ENCODE results near the gene MLC1.

Gene MLC1

GRCh38 chr22:50070366-50070765 is 14.9 kb downstream of the MLC1 start:
- no peaks in the 10 kb centered on the region for H3K9me3 ChIP-seq (ENCODE audit: control insufficient read depth, insufficient read depth, low read depth, low read length)
- H3K36me3 ChIP-seq (ENCODE audit: control insufficient read depth in 2 of 2, insufficient read depth in 1 of 2, low read length in 2 of 2) = no peaks in the 10 kb centered on the region
- ChIA-PET CTCF (no interaction called here), POLR2A (no interaction called here)
- H3K4me1 ChIP-seq (ENCODE audit: control insufficient read depth, insufficient read depth, low read length) = no peaks in the 10 kb centered on the region
- TF ChIP-seq ZNF560 (tag by site-specific recombination; IDR thresholded peaks at IDR 0.05; ENCODE audit: borderline replicate concordance) (no peak), ZNF785 (tag by site-specific recombination; IDR thresholded peaks at IDR 0.05) (no peak), ZSCAN4 (tag by site-specific recombination; IDR thresholded peaks at IDR 0.05) (no peak), BCL6B (tag by site-specific recombination; IDR thresholded peaks at IDR 0.05) (no peak), ZFP37 (tag by site-specific recombination; IDR thresholded peaks at IDR 0.05) (no peak), YY2 (tag by site-specific recombination; IDR thresholded peaks at IDR 0.05) (no peak), HOXD13 (CRISPR knock-in tag; IDR thresholded peaks at IDR 0.05; ENCODE audit: borderline replicate concordance) (no peak), PRDM6 (tag by site-specific recombination; IDR thresholded peaks at IDR 0.05) (no peak), ZBTB1 (tag by site-specific recombination; IDR thresholded peaks at IDR 0.05) (no peak), ZNF433 (tag by site-specific recombination; IDR thresholded peaks at IDR 0.05; ENCODE audit: low read depth) (no peak), ZNF510 (tag by site-specific recombination; IDR thresholded peaks at IDR 0.05; ENCODE audit: insufficient replicate concordance) (no peak), ZNF112 (tag by site-specific recombination; IDR thresholded peaks at IDR 0.05) (no peak), ZNF362 (tag by site-specific recombination; IDR thresholded peaks at IDR 0.05) (no peak), ZSCAN30 (tag by site-specific recombination; IDR thresholded peaks at IDR 0.05) (no peak), ZNF423 (tag by site-specific recombination; IDR thresholded peaks at IDR 0.05) (no peak), ZNF202 (tag by site-specific recombination; IDR thresholded peaks at IDR 0.05; ENCODE audit: borderline replicate concordance) (no peak), EGR2 (tag by site-specific recombination; IDR thresholded peaks at IDR 0.05; ENCODE audit: low read depth) (no peak), ZBTB21 (tag by site-specific recombination; IDR thresholded peaks at IDR 0.05) (no peak)
- H3K27ac ChIP-seq (ENCODE audit: extremely low read depth, low read depth, low read length) = no peak overlapping the region
- H3K4me3 ChIP-seq (ENCODE audit: low read depth, low read length) = no peak overlapping the region

- ChIA-PET CTCF (no interaction called here), POLR2A (no interaction called here)
- TF ChIP-seq ZNF391 (tag by site-specific recombination; IDR thresholded peaks at IDR 0.05; ENCODE audit: borderline replicate concordance, low read depth) = no peak
- no peak for TF ChIP-seq SETDB1 (IDR thresholded peaks at IDR 0.05; ENCODE audit: insufficient read length, low read length)
- no peak for TF ChIP-seq ZNF132 (tag by site-specific recombination; IDR thresholded peaks at IDR 0.05; ENCODE audit: borderline replicate concordance)
- TF ChIP-seq ZNF677 (tag by site-specific recombination; IDR thresholded peaks at IDR 0.05) = no peak
- no peak for TF ChIP-seq ZNF692 (tag by site-specific recombination; IDR thresholded peaks at IDR 0.05)
- TF ChIP-seq ZNF423 (tag by site-specific recombination; IDR thresholded peaks at IDR 0.05) = no peak
- no peak for TF ChIP-seq ZNF473 (tag by site-specific recombination; IDR thresholded peaks at IDR 0.05)
- Histone ChIP-seq H3K36me3 (ENCODE audit: control insufficient read depth in 2 of 2, insufficient read depth in 1 of 2, low read length in 2 of 2) (no peaks in the 10 kb centered on the region), H3K27ac (ENCODE audit: extremely low read depth, low read depth, low read length) (no peak overlapping the region), H3K9me3 (ENCODE audit: control insufficient read depth, insufficient read depth, low read depth, low read length) (no peaks in the 10 kb centered on the region), H3K4me3 (ENCODE audit: low read depth, low read length) (no peak overlapping the region), H3K4me1 (ENCODE audit: control insufficient read depth, insufficient read depth, low read length) (no peaks in the 10 kb centered on the region)
Observed at GRCh38 chr22:50068096-50068495, 17.1 kb downstream of the MLC1 start.

All from HEK293 (cell line).